ENCODE results near the gene SCFD2. TPM values are rescaled to one million over a fixed set of nuclear protein-coding genes. Genes with fewer than 3 reads are reported as not detected.

The SCFD2 gene
- total RNA-seq, 1 donor from 2014 or later = 11.9 TPM

GRCh38 chr4:52840531-52841370 lies 525.1 kb downstream of the SCFD2 start:
- TF ChIP-seq EZH2 (IDR thresholded peaks at IDR 0.05; ENCODE audit: insufficient read depth, low read length) = no peak
- no peak for TF ChIP-seq CTCF (IDR thresholded peaks at IDR 0.05; ENCODE audit: insufficient read depth, low read depth, low read length)
- peaks cover 27% of the 10 kb centered on the region for H3K4me1 ChIP-seq (ENCODE audit: insufficient read depth, low read length)
- no peak overlapping the region for H2AFZ ChIP-seq (ENCODE audit: low read depth, low read length)
- H3K27ac Mint-ChIP-seq (ENCODE audit: unreplicated experiment) = peak overlapping the region; percentile 59
- no peaks in the 10 kb centered on the region for H3K36me3 Mint-ChIP-seq (ENCODE audit: low read depth, unreplicated experiment)
- H3K27me3 Mint-ChIP-seq (ENCODE audit: low read depth, unreplicated experiment) = no peaks in the 10 kb centered on the region
- no peaks in the 10 kb centered on the region for H4K20me1 ChIP-seq (ENCODE audit: insufficient read depth, low read length)
- FAIRE-seq = no peak
- H3K4me1 Mint-ChIP-seq (ENCODE audit: low read depth, unreplicated experiment) = peaks cover 36% of the 10 kb centered on the region
- H3K9me3 ChIP-seq (ENCODE audit: insufficient read depth, low read depth, low read length) = no peaks in the 10 kb centered on the region
- H3K27ac ChIP-seq (ENCODE audit: low read depth, low read length) = no peak overlapping the region
- H3K4me3 ChIP-seq (ENCODE audit: insufficient read depth, low read depth, low read length) = no peak overlapping the region
- no peak overlapping the region for H3K9ac ChIP-seq (ENCODE audit: low read length)
- DNase-seq (ENCODE audit: low read depth) = no peak
- H3K4me3 Mint-ChIP-seq (ENCODE audit: unreplicated experiment) = no peak overlapping the region
- no peaks in the 10 kb centered on the region for H3K27me3 ChIP-seq (ENCODE audit: insufficient read depth, low read length)
- no peak overlapping the region for H3K4me2 ChIP-seq (ENCODE audit: low read length)
- no peaks in the 10 kb centered on the region for H3K79me2 ChIP-seq (ENCODE audit: insufficient read depth, low read length)
- no peaks in the 10 kb centered on the region for H3K9me3 Mint-ChIP-seq (ENCODE audit: unreplicated experiment)
- H3K36me3 ChIP-seq (ENCODE audit: insufficient read depth, low read length) = no peaks in the 10 kb centered on the region

GRCh38 chr4:52838729-52839586 lies 526.9 kb downstream of the SCFD2 start:
- Histone ChIP-seq H4K20me1 (ENCODE audit: insufficient read depth, low read length) (no peaks in the 10 kb centered on the region), H3K4me3 (ENCODE audit: insufficient read depth, low read depth, low read length) (no peak overlapping the region), H3K79me2 (ENCODE audit: insufficient read depth, low read length) (no peaks in the 10 kb centered on the region), H3K36me3 (ENCODE audit: insufficient read depth, low read length) (no peaks in the 10 kb centered on the region), H3K9me3 (ENCODE audit: insufficient read depth, low read depth, low read length) (no peaks in the 10 kb centered on the region), H3K4me2 (ENCODE audit: low read length) (peak overlapping the region; percentile 77), H3K9ac (ENCODE audit: low read length) (peak overlapping the region; percentile 26), H3K27me3 (ENCODE audit: insufficient read depth, low read length) (no peaks in the 10 kb centered on the region), H3K27ac (ENCODE audit: low read depth, low read length) (no peak overlapping the region), H2AFZ (ENCODE audit: low read depth, low read length) (peak overlapping the region; percentile 11), H3K4me1 (ENCODE audit: insufficient read depth, low read length) (peaks cover 27% of the 10 kb centered on the region)
- FAIRE-seq (no peak), DNase-seq (ENCODE audit: low read depth) (no peak)
- Mint-ChIP-seq H3K9me3 (ENCODE audit: unreplicated experiment) (no peaks in the 10 kb centered on the region), H3K4me1 (ENCODE audit: low read depth, unreplicated experiment) (peaks cover 38% of the 10 kb centered on the region), H3K27me3 (ENCODE audit: low read depth, unreplicated experiment) (no peaks in the 10 kb centered on the region), H3K36me3 (ENCODE audit: low read depth, unreplicated experiment) (no peaks in the 10 kb centered on the region), H3K27ac (ENCODE audit: unreplicated experiment) (peak overlapping the region; percentile 98), H3K4me3 (ENCODE audit: unreplicated experiment) (no peak overlapping the region)
- no peak for TF ChIP-seq CTCF (IDR thresholded peaks at IDR 0.05; ENCODE audit: insufficient read depth, low read depth, low read length)
- no peak for TF ChIP-seq EZH2 (IDR thresholded peaks at IDR 0.05; ENCODE audit: insufficient read depth, low read length)

Measured in astrocyte (in vitro differentiated cells and primary cell).